GM19455 (cell line): ENCODE data around the gene OSBP2.

Source experiments
- ATAC-seq: cut with Tn5 transposase; IDR thresholded peaks from one replicate; pipeline ENCODE4 v1.9.1; 2021; ENCODE audit not compliant: unreplicated experiment

The OSBP2 gene, protein sequence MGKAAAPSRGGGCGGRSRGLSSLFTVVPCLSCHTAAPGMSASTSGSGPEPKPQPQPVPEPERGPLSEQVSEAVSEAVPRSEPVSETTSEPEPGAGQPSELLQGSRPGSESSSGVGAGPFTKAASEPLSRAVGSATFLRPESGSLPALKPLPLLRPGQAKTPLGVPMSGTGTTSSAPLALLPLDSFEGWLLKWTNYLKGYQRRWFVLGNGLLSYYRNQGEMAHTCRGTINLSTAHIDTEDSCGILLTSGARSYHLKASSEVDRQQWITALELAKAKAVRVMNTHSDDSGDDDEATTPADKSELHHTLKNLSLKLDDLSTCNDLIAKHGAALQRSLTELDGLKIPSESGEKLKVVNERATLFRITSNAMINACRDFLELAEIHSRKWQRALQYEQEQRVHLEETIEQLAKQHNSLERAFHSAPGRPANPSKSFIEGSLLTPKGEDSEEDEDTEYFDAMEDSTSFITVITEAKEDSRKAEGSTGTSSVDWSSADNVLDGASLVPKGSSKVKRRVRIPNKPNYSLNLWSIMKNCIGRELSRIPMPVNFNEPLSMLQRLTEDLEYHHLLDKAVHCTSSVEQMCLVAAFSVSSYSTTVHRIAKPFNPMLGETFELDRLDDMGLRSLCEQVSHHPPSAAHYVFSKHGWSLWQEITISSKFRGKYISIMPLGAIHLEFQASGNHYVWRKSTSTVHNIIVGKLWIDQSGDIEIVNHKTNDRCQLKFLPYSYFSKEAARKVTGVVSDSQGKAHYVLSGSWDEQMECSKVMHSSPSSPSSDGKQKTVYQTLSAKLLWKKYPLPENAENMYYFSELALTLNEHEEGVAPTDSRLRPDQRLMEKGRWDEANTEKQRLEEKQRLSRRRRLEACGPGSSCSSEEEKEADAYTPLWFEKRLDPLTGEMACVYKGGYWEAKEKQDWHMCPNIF

DNA sequence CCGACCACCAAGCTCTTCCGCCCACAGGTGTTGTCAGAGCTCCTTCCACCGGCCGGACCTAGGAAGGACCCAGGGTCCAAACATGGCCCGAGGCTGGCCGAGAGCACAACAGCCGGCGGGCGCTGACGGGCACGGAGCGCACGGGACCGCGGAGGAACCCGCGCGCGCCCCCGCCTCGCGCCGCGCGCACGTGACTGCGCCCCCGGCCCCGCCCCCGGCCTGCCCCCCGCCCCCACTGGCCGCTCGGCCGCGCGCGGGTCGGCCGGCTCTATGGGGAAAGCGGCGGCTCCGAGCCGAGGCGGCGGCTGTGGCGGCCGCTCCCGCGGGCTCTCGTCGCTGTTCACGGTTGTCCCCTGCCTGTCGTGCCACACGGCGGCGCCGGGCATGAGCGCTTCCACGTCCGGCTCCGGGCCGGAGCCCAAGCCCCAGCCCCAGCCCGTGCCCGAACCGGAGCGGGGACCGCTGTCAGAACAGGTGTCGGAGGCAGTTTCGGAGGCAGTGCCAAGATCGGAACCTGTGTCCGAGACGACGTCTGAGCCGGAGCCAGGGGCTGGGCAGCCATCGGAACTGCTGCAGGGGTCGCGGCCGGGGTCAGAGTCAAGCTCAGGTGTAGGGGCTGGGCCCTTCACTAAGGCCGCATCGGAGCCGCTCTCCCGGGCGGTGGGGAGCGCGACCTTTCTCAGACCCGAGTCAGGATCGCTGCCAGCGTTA is at the start of gene OSBP2:
Gene OSBP2, plus strand, starts transcription at position 235 of the 711 bp plus-strand sequence. Its CDS starts 36 bp downstream, at position 271.
- ATAC-seq: no peak

DNA sequence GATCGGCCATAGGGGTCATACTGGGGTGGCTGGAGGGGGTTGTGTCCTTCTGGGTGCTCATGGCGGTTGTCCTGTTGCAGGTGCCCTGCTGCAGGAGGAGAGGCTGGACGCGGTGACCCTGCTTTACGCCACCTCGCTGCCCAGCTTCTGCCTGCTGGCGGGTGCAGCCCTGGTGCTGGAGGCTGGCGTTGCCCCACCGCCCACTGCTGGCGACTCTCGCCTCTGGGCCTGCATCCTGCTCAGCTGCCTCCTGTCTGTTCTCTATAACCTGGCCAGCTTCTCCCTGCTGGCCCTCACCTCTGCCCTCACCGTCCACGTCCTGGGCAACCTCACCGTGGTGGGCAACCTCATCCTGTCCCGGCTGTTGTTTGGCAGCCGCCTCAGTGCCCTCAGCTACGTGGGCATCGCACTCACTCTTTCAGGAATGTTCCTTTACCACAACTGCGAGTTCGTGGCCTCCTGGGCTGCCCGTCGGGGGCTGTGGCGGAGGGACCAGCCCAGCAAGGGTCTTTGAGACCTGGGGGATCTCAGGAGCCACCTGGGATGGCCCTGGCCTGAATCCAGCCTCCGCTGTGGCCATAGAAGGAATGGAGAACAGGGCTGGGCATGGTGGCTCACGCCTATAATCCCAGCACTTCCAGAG is 48.0 kb upstream of the OSBP2 start:
- ATAC-seq: no peak

DNA sequence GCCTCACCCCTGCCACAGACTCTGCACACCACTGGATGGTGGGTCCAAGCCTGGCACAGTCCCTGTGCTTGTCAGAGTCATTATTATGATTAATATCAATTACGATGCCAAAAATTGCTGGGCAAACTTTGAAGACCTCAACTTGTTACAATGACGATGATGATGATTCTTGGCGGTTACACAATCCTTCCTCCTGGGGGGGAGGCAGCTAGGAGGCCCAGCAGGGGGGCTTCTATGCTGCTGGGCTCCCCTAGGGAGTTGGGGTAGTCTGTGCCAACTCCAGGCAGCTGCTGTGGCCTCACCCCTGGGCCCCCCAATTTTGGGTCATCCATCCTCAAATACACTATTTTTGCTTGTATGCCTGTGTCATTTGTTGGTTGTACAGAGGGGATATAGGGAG is 47.1 kb upstream of the OSBP2 start:
- ATAC-seq: no peak

DNA sequence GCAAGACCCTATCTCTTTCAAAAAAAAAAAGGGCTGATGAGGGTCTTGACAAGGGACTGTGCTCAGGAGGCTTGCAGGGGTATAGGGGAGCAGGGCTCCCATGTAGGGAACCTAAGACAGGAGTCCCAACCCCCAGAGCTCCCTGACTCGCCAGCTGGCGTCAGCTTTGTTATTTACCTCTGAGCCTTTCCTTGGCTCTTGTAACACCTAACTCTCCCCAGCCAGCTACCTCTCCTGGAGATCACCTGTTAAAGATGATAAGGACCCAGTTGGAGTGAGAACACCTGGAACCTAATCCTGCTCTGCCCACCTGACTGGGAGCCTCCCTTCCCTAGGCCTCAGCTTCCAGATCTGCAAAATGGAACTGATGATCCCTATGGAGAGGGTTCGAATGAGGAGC is 45.8 kb upstream of the OSBP2 start:
- ATAC-seq: no peak

DNA sequence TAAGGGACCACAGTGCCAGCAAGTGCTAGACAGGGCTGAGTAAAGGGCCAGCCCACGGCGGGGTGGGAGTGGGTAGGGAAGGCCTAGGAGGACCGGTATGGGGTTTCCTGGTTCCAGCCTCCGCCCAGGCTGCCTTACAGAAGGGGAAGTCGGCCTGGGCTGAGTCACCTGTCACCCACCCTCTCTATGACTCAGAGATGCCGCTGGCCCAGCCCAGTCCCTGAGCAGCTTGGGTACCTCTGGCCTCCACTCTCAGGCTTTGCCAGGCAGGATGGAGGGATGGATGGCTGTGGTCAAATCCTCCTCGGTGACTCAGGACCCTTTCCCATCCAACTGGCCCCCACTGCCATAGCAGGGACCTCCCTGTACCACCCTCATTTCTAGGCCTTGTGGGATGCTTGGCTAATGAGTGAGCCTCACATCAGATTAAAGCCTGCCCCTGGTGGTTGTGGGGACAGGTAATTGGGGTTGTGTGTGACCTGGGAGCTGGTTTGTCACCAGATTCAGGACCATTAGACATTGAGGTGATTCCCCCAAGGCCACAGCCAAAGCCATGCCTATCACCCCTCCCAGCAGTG is 45.2 kb upstream of the OSBP2 start:
- ATAC-seq: no peak

DNA sequence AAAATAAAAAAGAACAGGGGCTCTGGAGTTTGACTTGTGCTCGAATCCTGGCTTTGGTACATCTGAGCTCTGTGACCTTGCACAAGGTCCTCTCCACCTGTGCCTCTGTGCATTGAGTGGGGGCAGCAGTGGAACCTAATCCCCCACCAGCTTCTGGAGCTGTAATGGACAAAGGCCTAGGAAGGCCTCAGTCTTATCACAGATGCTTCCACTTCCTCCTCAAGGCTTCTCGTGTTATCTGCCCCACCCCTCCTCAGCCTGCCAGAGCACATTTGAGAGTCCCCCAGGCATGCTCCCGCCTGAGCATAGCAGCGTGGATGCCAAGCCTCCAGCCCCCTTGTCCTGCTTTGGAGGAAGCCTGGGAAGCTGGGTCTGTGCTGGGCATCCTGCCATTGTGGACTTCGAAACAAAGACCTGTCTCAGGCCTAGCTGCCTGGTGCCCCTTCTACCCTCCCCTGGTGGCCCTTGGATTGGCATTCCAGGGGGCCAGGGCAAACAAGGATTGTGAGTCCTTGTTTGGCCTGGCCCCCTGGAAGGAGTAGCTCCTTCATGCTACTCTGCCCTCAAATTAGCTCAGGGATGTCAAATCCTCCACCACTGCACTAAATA is 44.1 kb upstream of the OSBP2 start:
- no peak for ATAC-seq

DNA sequence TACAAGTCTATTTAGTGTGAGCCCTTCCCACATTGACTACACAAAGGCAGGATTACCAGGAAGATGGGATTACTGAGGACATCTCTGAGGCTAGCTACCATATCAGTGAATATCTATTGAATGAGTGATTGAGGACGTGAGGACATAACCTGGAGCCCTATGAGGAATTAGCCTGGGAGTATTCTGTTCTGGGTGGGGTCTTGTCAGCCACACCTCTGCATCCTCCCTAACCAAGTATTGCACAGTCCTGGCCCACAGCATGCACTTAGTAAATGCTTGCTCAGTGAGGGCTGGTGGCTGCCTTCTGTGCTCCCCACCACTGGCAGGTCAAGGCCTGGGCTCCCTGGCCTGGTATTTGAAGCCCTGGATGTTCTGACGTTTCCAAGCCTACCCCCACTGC is 41.8 kb upstream of the OSBP2 start:
- no peak for ATAC-seq

DNA sequence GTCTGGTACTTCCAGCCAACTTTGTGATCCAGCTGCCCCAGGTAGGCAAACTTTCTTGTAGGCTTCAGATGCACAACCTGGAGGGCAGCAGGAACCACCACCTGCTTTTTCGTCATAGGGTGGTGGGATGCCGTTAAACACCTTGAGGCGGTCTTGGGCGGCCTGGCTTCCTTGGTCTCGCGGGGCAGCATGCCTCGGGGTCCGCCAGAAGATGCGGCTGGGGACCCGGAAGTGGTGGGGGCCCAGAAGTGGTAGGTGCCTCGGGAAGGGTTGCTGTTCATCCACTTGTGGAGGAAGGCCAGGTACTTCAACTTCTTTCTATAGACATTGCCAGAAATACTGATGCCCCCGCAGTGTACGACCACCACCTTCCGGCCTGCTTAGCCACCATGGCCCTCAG is 40.3 kb upstream of the OSBP2 start:
- no peak for ATAC-seq

DNA sequence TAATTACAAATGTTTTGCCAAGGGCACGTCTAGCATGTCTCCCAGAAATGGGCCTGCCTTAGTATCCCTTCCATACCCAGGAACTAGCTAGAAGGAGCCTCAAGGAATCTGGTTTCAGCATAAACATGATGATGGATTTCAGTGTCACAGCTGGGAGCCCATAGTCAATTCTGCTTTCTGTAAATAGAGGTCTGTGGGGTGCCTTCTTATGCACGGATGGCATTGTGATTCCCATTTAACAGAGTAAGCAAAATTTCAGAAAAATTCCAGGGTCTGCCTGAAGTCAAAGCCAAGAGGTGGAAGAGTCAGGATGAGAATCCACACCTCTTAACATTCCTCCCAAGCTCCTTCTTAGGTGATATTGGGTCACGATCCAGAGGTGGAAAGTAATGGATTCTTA is 39.1 kb upstream of the OSBP2 start:
- no peak for ATAC-seq

DNA sequence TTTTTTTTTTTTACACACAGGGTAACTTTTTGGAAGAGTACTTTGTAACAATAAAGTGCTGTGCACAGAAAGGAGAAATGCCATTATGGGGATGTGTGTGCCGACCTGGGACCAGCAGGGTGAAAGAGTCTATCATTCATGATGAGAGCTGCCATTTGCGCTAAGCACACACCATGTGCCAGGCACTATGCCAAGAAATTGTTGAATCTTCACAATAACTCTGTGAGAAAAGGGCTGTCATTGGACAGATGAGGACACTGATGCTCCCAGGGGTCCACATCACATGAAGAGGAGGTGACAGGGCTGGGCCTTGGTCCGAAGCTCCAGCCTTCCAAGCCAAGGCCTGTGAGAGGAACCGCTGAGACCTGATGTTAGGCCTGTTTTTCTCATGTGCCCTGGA is 32.6 kb upstream of the OSBP2 start:
- no peak for ATAC-seq

DNA sequence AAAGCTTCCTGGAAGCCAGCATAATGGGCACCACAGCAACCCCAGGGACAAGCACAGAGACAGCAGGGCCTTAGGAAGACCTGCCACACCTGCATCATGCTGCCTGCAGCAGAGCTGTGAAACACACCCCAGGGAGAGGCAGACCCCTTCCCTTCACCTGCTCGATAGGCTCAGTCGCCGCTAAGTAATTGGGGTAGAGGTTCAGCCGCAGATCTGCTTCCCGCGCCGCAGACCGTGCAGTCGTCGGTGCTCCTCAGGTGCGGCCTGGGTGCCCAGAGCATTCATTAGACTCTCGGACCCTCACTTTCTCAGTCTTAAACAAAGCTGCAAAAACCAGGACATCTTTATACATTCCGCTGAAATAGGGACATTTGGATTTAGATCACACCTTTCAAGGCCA is 29.9 kb upstream of the OSBP2 start:
- no peak for ATAC-seq

DNA sequence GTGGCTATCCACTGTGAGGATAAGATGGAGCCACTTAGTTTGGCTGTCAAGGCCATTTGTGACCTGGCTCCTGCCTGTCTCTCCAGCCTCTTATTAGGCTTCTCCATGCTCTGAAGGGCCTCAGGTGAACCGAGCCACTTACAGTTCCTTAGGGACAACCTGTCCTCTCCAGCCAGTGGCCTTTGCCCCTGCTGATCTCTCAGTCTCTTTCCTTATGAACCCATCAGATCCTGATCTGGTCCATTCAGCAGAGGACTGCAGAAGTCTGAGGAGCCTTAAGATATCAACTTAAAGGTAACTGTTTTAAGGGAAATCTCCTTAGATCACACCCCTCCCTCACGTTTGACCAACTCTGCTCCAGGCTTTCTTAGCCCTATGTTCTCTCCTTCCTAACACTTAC is 29.4 kb upstream of the OSBP2 start:
- ATAC-seq: no peak

DNA sequence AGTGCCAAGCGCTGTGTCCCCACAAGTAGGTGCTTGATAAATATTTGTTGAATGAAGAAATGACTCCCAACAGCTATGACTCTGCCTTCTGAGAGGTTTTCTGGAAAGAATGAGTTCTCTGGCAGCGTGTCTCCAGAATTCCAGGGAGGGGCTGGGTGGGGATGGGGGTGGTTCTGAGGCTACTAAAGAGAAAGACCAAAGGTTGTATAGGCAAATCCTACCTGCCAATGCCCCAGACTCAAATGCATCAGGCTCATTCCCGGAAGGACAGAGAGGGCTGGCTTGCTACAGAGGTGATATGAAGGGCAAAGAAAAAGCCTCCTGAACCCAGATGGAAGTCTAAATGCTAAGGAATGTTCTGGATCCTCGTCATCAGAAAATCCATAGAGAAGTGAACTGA is 28.9 kb upstream of the OSBP2 start:
- ATAC-seq: no peak

DNA sequence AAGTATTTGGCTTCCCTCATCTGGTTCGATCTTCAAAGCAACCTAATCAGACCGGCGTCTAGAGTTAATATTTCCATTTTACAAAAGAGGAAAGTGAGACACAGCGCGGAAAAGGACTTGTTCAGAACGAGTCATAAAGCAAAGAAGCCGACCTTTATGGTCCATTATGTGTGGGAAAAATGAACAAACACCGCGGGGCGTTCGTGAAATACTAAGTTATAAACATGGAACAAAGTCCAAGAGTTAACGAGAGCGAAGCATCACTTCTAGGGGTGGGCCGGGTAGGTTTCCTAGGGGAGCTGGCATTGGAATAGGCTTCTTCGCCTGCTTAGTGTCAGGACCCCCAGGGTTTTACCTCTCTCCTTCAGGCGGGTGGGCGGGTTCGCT is 27.6 kb upstream of the OSBP2 start:
- no peak for ATAC-seq

DNA sequence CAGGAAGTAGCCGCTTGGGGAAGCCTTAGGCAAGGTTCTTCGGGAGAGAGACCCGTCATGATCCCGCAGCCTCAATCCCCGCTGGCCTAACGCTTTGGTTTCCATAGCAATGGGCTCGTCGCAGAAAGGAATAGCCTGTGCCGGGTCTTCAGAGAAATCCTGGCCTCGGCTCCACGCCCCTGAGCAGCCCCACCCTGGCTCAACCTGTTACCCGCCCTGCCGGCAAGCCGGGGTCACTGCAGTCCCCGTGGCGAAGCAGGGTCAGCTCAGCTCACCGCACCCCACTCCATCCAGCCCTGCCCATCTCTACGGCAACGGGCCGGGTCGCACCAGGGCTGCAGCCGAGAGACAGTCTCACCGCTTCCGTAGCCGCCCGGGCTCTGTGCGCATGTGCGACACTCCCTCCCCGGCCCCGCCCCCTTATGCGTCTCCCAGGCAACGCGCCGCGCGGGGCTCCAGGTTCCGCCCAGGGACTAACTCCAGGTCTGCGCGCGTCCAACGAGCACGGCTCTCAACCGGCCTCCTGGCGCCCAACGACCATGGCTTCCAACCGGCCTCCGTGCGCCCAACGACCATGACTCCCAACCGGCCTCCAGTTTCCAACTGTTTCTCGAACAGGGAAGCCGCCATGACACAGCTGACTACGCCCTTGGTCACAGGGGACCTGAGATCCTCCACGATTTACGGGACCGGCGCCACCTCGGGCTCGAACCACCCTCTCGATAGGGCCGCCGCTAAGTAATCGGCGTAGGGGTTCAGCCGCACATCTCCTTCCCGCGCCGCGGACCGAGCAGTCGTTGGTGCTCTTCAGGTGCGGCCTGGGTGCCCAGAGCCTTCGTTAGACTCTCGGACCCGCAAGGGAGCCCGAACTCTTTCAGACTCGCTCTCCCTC is 26.9 kb upstream of the OSBP2 start, which contains the start of gene DUSP18:
Gene DUSP18, minus strand, starts transcription at position 382 of the 892 bp plus-strand sequence. CDS start 3,872 bp downstream, outside the sequence.
- peak; percentile 83 for ATAC-seq

DNA sequence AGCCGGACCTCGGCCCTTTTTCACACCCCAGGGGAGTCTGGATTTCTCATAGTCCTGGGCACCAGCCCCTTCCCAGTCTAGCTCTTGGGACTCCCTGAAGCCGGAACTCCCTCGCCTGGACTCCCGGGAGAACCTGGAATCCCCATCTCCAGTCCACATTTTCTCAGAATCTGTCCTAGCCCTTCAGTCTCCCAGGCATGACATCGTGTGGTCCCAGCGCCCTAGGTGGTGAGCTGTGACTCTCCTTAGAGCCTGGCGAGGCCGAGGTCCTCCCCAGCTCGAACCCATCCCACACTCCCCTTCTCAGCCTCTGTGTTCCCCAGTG is 26.3 kb upstream of the OSBP2 start:
- no peak for ATAC-seq

DNA sequence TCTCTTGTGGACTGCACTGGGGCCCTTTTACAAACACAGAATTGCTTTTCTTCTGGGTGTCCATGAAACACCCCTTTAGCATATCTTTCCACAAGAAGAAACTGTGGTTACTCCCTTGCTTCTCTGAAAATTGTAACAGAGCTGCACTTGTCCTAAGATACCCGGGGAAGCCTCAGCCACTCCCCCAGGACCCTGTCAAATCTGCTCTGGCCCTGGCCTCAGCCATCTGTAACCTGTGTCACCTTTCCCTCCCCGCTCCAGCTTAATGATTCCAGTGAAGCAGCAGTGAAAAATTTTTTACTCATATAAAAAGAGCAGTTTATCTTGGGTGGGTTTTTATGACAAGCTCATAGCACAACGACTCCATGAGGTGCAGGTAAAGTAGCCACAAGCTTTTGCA is 23.6 kb upstream of the OSBP2 start:
- no peak for ATAC-seq

DNA sequence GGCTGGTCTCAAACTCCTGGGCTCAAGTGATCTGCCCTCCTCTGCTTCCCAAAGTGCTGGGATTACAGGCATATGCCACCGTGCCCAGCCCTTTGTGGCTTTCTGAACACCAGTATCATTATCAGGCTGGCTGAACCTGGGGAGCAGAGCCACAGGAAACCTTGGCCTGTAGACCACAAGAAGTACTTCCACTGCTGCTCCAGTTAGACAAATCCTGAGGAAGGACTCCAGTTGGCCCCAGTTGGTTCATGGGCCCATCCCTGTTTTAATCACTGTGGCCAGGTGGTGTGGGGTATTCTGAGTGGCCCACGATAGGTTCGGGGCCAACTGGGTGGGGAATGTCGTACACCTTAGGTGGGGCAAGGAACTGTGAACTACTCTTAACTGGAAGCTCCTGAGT is 21.5 kb upstream of the OSBP2 start:
- ATAC-seq: no peak

DNA sequence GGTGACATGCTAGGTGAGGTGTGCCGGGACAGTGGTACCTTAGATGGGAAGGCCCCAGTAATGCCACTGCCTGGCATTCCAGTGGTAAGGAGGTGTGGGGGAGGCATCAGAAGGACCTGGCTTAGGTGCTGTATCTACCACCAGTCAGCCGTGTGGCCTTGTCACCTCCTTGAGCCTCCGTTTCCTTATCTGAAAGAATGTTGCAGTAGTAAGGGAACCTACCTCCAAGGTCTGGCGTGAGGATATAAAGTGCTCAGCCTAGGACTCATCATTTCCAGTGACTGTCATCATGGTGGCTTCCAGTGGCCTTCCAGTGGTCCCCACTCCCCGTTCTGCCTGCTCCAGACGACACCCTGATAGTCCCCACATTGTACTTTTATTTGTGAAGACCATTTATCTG is 20.2 kb upstream of the OSBP2 start:
- no peak for ATAC-seq
